Dendritic cell treated with granulocyte-macrophage colony-stimulating factor and Interleukin-4, amounts not matched to agents 40 ng/mL and 50 ng/mL, for 4 days (primary cell): ENCODE data around the gene TROAP.

Experiments
- H3K27ac Mint-ChIP-seq: one replicate; pipeline ENCODE4 v1.8.0; 2022; ENCODE audit warnings: mild to moderate bottlenecking, mixed read lengths
- H3K27me3 Mint-ChIP-seq: one replicate; pipeline ENCODE4 v1.8.0; 2022; ENCODE audit warnings: mild to moderate bottlenecking, mixed read lengths
- H3K36me3 Mint-ChIP-seq: one replicate; pipeline ENCODE4 v1.8.0; 2022; ENCODE audit warnings: low read depth, mixed read lengths
- H3K4me1 Mint-ChIP-seq: one replicate; pipeline ENCODE4 v1.8.0; 2022; ENCODE audit warnings: low read depth, mixed read lengths
- H3K4me3 Mint-ChIP-seq: one replicate; pipeline ENCODE4 v1.8.0; 2022; ENCODE audit warnings: mild to moderate bottlenecking, moderate library complexity, mixed read lengths
- H3K9me3 Mint-ChIP-seq: one replicate; pipeline ENCODE4 v1.8.0; 2022; ENCODE audit warnings: mixed read lengths
- intact Hi-C: fragments of 100-400 bp; cut with micrococcal nuclease; formaldehyde crosslinking; loops from one replicate; pipeline ENCODE4 v1.15.0; 2022

TROAP gene

DNA sequence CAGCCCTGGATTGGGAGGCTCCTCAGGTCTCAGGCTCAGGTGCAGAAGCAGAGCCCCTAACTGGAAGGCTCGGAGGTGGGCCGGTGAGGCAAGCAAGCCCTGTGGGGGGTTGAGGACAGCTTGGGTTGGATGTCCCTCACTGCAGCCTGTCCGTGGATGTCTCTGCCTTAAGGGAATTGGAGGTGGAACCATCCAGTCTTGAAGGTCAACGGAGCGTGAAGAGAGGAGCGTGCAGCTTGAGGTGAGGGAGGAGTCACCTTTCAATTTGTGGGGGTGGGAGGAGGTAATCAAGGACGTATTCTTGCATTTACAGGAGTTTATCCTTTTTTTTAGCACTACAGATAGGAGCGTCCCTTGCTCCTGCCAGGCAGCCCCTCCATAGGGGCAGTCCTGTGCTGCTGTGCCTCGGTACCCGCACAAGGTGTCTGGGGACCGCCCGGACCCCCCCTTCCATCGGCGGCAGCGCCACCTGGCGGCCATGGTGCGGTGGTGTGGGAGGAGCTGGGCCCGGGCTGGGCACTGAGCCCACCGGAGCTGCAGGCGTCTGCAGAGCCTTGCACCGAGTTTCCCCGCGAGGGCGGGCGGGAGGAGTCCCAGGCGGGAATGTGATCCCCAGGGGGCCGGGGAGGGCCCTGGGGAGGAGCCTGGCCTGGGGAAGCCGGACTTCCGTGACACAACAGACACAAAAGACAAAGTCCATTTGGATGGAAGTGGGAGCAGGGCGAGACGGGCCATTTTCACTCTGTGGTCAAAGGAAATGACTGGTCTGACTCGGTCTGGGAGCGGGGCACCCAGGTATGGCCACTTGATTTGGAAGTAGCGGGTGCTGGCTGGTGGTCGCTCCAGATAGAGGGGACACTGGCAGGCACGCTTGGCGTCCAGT is 24.5 kb downstream of the TROAP start:
- peak overlapping the region; percentile 54 for H3K27ac Mint-ChIP-seq
- intact Hi-C loops: loop anchor here (2.0 kb wide), 1 partner anchor 59 kb away; no protein-coding TSS in a partner anchor
- H3K9me3 Mint-ChIP-seq: no peaks in the 10 kb centered on the region
- no peaks in the 10 kb centered on the region for H3K36me3 Mint-ChIP-seq
- peak overlapping the region; percentile 2 for H3K4me3 Mint-ChIP-seq
- peaks cover 91% of the 10 kb centered on the region for H3K27me3 Mint-ChIP-seq
- H3K4me1 Mint-ChIP-seq: peaks cover 40% of the 10 kb centered on the region

DNA sequence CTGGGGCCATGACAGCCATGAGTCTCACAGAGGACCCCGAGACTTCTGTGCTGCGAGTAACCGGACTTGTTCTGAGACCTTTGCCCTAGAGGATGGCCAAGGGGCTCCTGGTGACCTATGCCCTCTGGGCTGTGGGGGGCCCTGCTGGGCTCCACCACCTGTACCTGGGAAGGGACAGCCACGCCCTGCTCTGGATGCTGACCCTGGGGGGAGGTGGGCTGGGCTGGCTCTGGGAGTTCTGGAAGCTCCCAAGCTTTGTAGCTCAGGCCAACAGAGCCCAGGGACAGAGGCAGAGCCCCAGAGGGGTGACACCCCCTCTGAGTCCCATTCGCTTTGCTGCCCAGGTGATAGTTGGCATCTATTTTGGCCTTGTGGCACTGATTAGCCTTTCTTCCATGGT is 25.7 kb downstream of the TROAP start:
- Mint-ChIP-seq H3K36me3 (no peaks in the 10 kb centered on the region), H3K27me3 (peaks cover 90% of the 10 kb centered on the region), H3K9me3 (no peaks in the 10 kb centered on the region), H3K27ac (no peak overlapping the region), H3K4me3 (no peak overlapping the region), H3K4me1 (peaks cover 34% of the 10 kb centered on the region)
- intact Hi-C loops: no loop called here

DNA sequence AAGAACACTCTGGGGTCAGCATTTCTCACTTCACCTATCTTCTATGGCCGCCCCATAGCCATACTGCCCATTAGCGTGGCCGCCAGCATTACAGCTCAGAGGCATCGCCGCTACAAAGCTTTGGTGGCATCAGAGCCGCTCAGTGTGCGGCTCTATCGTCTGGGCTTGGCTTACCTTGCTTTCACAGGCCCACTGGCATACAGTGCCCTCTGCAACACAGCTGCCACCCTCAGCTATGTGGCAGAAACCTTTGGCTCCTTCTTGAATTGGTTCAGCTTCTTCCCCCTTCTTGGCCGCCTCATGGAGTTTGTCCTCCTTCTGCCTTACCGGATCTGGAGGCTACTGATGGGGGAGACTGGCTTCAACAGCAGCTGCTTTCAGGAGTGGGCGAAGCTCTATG is 26.2 kb downstream of the TROAP start:
- intact Hi-C loops: no loop called here
- Mint-ChIP-seq H3K27me3 (peaks cover 88% of the 10 kb centered on the region), H3K36me3 (no peaks in the 10 kb centered on the region), H3K9me3 (no peaks in the 10 kb centered on the region), H3K4me3 (no peak overlapping the region), H3K27ac (no peak overlapping the region), H3K4me1 (peaks cover 34% of the 10 kb centered on the region)

DNA sequence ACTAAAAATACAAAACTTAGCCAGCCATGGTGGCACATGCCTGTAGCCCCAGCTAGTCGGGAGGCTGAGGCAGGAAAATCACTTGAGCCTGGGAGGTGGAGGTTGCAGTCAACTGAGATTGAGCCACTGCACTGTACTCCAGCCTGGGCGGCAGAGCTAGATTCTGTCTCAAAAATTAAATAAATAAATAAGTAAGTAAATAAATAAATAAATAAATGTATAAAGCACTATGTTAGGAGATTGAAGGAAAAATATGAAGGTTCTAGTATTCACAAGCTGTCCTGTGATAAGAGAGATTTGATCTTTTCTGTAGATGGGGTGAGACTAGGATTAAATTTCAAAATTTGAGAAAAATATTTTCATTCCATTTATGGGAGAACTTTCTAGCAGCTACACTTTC is 29.3 kb downstream of the TROAP start:
- intact Hi-C loops: no loop called here
- no peaks in the 10 kb centered on the region for H3K36me3 Mint-ChIP-seq
- H3K27ac Mint-ChIP-seq: no peak overlapping the region
- no peak overlapping the region for H3K4me3 Mint-ChIP-seq
- H3K4me1 Mint-ChIP-seq: peaks cover 13% of the 10 kb centered on the region
- peaks cover 73% of the 10 kb centered on the region for H3K27me3 Mint-ChIP-seq
- H3K9me3 Mint-ChIP-seq: no peaks in the 10 kb centered on the region

DNA sequence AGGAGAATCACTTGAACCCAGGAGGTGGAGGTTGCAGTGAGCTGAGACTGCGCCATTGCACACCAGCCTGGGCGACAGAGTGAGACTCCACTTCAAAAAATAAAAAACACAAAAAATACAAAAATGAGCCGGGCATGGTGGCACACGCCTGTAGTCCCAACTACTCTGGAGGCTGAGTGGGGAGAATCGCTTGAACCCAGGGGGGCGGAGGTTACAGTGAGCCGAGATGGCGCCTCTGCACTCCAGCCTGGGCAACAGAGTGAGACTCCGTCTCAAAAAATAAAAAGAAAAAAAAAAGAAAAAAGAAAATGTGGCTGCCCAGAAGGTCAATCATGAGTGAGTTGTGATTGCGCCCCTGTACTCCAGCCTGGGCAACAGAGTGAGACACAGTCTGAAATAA is 32.9 kb downstream of the TROAP start:
- Mint-ChIP-seq H3K9me3 (no peaks in the 10 kb centered on the region), H3K36me3 (no peaks in the 10 kb centered on the region), H3K27me3 (peaks cover 48% of the 10 kb centered on the region), H3K27ac (no peak overlapping the region), H3K4me3 (no peak overlapping the region), H3K4me1 (peaks cover 16% of the 10 kb centered on the region)
- intact Hi-C loops: no loop called here

DNA sequence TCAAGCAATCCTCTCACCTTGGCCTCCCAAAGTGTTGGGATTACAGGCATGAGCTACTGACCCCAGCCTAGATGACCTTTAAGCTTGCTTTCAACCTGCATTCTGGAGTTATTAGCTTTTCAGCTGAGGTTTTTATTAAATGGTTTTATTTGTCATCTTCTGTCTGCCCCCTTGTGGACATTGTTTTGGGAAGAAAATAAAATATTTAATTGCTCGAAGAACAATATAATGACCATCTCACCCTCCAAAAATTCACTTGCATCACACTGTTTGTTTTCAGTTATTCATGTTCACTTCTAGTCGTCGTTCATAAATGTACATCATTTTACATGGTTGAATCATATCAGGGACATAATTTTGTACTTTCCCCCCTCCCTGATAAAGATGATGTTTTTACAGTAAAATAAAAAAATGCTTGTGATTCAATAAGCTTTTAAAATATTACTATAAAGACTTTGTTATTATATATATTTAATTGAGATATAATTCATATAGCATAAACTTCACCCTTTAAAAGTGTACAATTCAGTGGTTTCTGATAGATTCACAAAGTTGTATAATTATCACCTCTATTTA is 34.1 kb downstream of the TROAP start:
- H3K27me3 Mint-ChIP-seq: peaks cover 40% of the 10 kb centered on the region
- no peaks in the 10 kb centered on the region for H3K36me3 Mint-ChIP-seq
- intact Hi-C loops: no loop called here
- peaks cover 16% of the 10 kb centered on the region for H3K4me1 Mint-ChIP-seq
- no peak overlapping the region for H3K27ac Mint-ChIP-seq
- H3K4me3 Mint-ChIP-seq: no peak overlapping the region
- H3K9me3 Mint-ChIP-seq: no peaks in the 10 kb centered on the region

DNA sequence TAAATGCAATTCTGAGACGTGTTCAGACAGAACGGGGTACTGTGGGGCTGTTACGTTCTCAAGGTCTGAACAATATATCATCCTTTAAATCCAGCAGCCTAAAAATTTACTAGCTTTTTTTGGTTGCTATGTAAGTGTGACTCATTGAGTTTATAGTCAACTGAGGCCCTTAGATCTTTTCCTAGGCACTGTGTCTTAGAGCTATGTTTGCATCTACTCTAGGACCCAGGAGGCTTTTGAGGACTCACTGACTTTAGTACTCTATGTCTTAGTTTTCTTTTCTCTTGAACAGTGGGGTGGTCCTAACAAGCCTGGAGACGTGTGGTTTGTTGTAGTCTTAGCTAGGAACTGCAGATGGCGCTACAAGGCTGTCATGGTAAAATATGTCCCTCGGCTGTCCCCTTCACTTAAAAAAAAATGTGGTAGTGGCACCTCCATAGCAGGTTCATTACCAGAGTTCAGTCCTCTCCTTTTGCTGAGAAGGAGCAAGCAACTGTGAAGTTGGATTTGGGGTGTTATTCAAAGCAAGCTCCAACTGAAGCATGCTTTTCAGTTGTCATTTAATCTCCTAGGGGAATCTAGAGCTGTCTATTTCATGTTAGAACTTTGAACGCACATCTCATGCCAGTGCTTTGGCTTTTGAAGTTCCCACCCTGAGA is 35.6 kb downstream of the TROAP start:
- Mint-ChIP-seq H3K9me3 (no peaks in the 10 kb centered on the region), H3K27ac (no peak overlapping the region), H3K4me3 (no peak overlapping the region), H3K27me3 (peaks cover 30% of the 10 kb centered on the region), H3K36me3 (no peaks in the 10 kb centered on the region), H3K4me1 (peaks cover 11% of the 10 kb centered on the region)
- intact Hi-C loops: loop anchor here (1.0 to 2.0 kb wide), 2 partner anchors 156 to 222 kb away; no protein-coding TSS in a partner anchor

DNA sequence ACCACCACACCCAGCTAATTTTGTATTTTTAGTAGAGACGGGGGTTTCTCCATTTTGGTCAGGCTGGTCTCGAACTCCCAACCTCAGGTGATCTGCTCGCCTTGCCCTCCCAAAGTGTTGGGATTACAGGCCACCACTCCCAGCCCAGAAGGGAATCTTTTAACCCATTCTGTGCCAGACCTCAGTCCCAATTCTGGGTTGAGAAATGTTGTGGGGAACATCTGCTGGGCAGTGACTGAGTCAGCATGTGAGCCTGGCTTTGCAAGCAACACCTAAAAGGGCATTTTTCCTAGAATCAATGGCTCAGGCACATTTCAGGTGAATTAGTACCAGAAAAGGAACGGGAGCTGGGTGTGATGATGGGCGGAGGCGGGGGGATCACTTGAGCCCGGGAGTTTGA is 36.6 kb downstream of the TROAP start:
- intact Hi-C loops: loop anchor here (2.0 kb wide), 1 partner anchor 221 kb away; no protein-coding TSS in a partner anchor
- H3K27ac Mint-ChIP-seq: peak overlapping the region; percentile 22
- H3K4me1 Mint-ChIP-seq: peaks cover 20% of the 10 kb centered on the region
- no peak overlapping the region for H3K4me3 Mint-ChIP-seq
- H3K9me3 Mint-ChIP-seq: no peaks in the 10 kb centered on the region
- H3K36me3 Mint-ChIP-seq: no peaks in the 10 kb centered on the region
- peaks cover 22% of the 10 kb centered on the region for H3K27me3 Mint-ChIP-seq

DNA sequence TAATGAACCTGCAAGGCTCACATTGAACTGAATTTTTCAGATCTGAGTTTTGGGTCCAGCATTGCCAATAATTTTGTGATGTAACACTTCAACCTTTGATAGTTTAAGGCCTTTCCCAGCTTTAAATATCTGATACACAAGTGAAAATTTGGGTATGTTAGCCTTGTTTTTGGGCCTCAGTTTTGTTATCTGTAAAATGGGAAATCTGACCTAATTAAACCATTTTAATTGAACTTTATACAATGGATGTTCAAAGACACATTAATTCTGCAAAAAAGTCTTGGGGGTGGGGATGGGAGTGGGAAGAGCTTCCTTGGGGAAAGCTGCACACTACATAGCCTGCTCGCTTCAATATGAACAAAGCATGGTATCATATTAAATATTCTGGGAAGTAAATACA is 39.0 kb downstream of the TROAP start:
- Mint-ChIP-seq H3K9me3 (no peaks in the 10 kb centered on the region), H3K4me3 (no peak overlapping the region), H3K36me3 (peaks cover 9% of the 10 kb centered on the region), H3K27ac (no peak overlapping the region), H3K4me1 (peaks cover 23% of the 10 kb centered on the region), H3K27me3 (peaks cover 12% of the 10 kb centered on the region)
- intact Hi-C loops: no loop called here

DNA sequence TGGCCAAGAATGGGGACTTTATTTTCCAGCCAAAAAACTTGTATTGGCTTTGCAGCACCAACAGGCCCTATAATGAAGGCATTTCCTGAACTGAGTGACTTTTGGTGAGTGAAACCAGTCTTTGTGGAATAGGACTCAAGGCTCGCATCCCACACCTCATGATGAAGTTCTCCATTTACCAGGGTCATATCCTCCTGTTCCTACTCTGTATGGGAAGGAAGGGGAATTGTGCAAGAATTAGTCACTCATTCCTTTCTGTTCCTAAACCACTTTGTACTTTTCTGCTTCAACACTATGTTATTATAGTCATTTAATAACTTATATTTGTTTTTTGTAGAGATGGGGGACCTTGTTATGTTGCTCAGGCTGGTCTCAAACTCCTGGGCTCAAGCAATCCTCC is 41.9 kb downstream of the TROAP start:
- H3K9me3 Mint-ChIP-seq: no peaks in the 10 kb centered on the region
- H3K4me3 Mint-ChIP-seq: no peak overlapping the region
- peaks cover 3% of the 10 kb centered on the region for H3K27me3 Mint-ChIP-seq
- peaks cover 19% of the 10 kb centered on the region for H3K36me3 Mint-ChIP-seq
- intact Hi-C loops: no loop called here
- peak overlapping the region; percentile 75 for H3K27ac Mint-ChIP-seq
- H3K4me1 Mint-ChIP-seq: peaks cover 24% of the 10 kb centered on the region

DNA sequence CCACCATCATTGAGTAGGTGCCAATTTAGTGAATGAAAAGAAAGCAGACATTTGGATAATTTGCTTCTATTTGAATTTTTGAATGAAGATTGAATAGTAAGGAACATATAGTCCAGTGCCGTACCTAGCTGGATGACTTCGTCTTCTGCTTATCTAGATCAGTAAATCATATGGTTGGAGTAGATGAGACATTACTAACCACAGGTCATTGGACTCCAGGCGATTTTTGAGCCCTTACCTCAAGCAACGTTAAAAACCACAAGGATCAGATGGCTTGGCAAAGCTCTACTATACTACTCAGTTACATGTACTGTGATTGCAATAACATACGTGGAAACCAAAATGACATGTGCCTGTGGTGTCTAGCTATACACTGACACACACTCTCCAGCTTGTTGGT is 42.5 kb downstream of the TROAP start:
- H3K27ac Mint-ChIP-seq: peak overlapping the region; percentile 99

DNA sequence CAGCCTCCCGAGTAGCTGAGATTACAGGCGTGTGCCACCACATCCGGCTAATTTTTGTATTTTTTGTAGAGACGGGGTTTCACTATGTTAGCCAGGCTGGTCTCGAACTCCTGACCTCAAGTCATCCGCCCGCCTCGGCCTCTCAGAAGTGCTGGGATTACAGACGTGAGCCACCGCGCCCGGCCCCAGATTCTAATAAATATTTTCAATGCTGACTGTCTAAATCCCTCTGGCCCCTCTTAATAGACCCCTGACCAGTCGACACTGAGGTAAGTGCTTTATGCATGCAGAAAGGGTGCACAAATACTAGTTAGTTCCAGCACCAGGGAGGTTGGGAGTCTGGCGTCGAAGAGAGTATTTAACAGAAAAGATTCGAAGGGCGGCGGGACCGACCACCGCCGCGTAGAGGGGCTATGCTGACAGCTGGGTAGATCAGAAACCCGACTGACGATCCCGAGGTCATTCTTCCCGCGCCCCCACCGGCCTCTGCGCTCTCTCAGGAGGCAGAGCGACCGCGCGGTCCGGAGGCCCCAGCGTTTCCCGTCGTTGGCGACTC is 43.1 kb downstream of the TROAP start:
- intact Hi-C loops: no loop called here

More for the DNA sequence above, 42.5 kb downstream of the TROAP start:
- Mint-ChIP-seq H3K36me3 (peaks cover 19% of the 10 kb centered on the region), H3K4me3 (no peak overlapping the region), H3K27me3 (peaks cover 3% of the 10 kb centered on the region), H3K9me3 (no peaks in the 10 kb centered on the region), H3K4me1 (peaks cover 24% of the 10 kb centered on the region)
- intact Hi-C loops: no loop called here

DNA sequence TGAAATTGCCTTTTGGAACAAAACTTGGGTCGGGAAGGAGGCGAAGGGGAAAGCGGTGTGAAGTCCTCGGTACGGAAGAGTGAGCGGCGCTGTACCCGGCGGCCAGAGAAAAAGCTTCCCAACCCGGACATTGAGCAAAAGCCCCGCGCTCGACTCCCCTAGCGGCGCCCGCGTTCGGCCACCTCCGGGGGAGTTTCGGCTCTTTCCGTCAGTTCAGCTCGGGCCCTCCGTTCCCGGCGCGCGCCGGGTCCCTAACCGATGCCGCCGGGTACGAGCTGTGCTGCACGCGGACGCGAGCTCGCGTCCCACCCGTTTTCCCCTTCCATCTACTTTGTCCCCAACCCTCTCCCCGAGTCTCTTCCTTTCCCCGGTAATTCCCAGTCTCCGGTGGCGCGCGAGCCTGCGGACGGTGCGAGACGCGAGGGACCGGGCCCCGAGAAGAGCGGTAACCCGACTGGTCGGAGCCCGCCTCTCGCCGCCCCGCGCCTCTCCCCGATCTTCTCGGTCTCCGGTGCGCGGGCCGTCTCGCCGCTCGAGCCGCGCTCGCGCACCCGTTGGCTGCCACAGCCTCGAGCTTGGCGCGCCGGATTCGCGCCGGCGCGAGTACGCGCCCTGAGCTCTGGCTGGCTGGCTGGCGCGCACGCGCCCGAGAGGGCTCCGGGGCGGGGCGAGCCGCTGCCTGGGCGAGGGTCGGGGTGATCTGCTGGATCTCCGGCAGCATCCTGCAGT is 43.8 kb downstream of the TROAP start:
- Mint-ChIP-seq H3K4me1 (peaks cover 24% of the 10 kb centered on the region), H3K4me3 (peak overlapping the region; percentile 97), H3K27ac (peak overlapping the region; percentile 99), H3K36me3 (peaks cover 27% of the 10 kb centered on the region), H3K27me3 (no peaks in the 10 kb centered on the region), H3K9me3 (no peaks in the 10 kb centered on the region)
- intact Hi-C loops: no loop called here

More for the DNA sequence above, 43.1 kb downstream of the TROAP start:
- Mint-ChIP-seq H3K36me3 (peaks cover 22% of the 10 kb centered on the region), H3K4me3 (peak overlapping the region; percentile 97), H3K27me3 (peaks cover 1% of the 10 kb centered on the region), H3K27ac (peak overlapping the region; percentile 99), H3K4me1 (peaks cover 24% of the 10 kb centered on the region), H3K9me3 (no peaks in the 10 kb centered on the region)
